Midbrain (tissue), 1 donor: ENCODE results near the gene KPNB1.

Experiments
- DNase-seq: peaks from one replicate; lab custom pipeline; 2025; lab: John Stamatoyannopoulos, UW

Gene KPNB1

DNA sequence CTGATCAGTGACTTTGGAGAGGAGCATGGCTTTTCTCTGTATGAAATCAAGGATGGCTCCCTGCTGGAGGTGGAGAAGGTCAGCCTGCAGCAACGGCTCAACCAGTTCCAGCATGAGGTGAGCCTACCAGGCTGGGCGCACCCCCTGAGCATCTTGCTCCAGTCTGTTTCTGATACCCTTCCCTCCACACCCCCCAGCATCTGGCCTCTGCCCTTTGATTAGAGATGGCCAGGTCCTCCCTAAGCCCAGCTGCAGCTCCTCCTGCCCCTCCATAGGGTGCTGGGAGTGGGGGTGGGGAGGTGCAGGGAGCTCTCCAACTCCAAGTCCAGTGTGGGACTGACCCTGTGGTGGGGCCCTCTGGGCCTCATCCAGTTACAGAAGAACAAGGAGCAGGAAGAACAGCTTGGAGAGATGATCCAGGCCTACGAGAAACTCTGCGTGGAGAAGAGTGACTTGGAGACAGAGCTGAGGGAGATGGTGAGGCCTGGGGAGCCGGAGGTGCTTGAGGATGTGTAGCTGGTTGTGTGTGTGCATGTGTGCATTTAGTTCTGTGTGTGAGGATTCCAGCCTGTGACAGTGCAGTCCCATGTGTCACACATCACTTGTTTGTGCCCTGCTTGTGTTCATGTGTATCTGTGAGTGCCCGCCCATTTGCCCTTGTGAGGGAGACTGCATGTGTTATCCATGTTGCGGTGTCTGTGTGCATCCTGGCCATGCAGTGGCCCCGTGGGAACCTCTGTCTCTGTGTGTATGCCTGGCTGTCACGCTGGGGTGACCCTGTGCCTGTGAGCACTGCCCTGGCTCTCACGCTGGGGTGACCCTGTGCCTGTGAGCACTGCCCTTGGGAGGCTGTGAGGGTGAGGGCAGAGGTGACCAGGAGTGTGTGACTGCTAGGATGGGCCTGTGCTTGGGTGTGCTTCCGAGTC lies 47.3 kb downstream of the KPNB1 start:
- DNase-seq, result no peak

DNA sequence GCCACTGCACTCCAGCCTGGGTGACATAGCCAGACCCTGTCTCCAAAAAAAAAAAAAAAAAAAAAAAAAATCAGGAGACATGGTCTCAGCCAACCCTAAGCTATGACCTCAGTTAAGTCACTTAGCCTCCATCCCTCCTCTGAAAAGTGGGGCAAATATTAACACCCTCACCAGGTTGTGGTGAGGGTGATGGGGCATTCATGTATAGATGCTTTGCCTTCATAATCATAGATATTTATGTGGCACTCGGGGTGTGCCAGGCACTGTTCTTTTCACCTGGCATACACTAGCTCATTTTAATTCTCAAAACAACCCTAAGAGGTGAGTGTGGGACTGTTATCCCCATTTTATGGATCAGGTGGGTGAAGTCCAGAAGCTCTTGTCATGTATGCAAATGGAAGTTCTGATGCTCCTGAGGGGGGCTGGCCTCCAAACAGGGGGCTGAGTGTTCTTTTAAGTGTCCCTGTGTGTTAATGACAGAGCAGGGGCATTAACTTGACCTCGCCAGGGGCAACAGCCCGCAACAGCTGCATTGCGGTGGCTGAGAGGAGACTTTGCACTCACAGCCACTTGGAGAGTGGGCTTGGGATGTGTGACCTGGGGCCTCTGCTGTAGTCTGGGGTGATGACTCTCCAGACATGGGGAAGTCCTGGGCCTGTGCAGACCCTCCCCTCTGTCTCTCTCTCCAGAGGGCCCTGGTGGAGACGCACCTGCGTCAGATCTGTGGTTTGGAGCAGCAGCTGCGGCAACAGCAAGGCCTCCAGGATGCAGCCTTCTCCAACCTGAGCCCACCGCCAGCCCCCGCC lies 48.4 kb downstream of the KPNB1 start:
- no peak for DNase-seq

DNA sequence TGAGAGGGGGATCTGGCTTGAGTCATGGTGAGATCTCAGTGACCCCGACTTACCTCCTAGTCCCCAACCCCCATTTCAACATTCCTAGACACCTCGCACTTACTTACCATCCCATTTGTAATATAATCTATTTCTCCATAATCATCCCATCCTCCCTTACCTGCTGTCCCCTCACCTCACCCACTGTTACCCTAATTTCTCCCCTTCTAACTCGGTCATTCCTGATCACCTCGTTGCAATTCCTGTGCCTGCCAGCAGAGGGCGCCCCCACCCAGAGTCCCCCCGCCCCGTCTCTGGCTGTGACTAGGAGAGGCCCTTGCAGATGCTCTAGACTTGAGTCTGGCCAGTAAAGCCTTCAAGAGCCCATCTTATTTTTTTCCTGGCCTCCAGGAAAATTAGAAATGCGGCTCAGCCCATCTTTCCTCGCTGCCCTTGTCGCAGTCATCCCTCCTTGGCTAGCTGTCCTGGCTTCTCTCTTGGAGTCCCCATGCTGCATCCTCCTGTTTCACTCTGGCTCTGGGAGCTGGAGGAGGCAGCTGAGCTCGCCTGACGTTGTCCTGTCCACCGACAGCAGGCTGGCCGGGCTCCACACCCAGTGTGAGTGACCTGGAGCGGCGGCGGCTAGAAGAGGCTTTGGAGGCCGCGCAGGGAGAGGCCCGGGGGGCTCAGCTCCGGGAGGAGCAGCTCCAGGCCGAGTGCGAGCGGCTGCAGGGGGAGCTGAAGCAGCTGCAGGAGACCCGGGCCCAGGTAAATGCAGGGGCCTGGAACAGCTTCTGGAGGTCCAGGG lies 49.2 kb downstream of the KPNB1 start:
- DNase-seq, result peak; percentile 57

DNA sequence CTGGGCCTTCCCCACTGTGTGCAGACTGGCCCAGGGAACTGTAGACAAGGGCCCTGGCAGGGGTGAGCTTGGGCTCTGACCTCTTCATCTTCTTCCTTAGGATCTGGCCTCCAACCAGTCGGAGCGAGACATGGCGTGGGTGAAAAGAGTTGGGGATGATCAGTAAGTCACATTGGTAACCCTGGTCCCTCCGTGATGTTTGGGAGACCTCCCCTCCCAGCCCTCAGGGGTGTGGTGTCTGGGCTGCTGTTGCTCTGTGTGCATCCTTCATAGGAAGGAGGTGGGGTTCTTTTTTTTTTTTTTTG lies 49.8 kb downstream of the KPNB1 start:
- DNase-seq, result no peak

DNA sequence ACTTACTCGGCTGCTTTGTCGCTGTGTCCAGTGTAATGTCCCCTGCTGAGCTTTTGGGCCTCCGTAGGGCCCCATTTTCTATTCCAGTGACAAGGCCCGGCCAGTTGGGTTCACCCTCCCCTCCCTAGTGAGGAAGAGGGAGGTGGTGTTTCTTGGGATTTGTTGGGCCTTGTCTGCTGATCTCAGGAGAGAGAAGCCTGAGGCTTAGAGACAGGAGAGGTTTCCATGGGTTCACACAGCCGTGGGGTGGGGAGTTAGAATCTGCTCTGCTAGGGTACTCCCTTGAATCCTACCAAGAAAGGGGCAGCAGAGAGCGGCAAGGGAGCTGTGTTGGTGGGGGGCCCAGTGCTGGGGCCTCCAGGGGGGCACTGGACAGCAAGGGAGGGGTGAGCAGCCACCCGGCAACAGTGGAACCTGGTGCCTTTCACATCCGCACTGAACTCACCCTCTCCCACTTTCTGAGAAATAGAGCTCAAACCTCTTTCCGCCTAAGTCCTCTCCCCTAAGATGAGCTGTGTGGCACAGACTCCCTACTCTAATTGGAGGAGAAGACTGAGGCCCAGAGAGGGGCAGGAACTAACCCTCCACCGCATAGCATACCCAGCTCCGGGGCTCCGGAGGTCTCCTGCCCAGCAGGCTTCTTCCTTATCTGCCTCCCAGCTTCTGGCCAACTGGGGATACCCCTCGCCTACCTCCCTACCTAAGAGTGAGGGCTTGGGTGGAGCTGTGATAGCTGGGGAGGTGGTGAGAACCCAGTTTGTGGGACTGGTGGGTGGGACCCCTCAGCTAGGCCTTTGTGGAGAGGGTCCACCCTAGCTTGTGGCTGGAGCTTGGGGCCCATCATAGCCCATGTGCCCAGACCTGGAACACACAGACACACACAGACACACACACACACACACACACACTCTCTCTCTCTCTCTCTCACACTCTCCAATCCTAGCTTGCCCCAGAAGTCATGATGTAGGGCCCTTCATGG lies 51.0 kb downstream of the KPNB1 start:
- no peak for DNase-seq

DNA sequence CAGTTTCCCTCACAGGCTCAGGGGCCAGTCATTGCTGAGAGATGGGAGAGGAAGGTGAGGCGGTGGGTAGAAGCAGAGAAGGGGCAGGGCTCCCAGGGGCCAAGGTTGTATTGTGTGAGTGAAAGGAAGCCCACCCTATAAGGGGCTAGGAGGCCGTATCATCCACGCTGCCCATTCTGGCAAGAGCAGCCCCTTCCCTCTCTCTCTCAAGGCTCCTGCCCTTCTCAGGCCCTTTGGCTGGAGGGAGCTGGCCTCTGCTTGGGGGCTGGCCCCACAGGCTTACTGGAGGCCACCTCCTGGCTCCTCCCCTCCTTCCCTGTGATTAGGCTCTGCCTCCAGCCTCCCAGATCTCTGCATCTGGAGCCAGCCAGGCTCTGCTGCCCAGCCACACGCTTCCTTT lies 51.9 kb downstream of the KPNB1 start:
- no peak for DNase-seq

DNA sequence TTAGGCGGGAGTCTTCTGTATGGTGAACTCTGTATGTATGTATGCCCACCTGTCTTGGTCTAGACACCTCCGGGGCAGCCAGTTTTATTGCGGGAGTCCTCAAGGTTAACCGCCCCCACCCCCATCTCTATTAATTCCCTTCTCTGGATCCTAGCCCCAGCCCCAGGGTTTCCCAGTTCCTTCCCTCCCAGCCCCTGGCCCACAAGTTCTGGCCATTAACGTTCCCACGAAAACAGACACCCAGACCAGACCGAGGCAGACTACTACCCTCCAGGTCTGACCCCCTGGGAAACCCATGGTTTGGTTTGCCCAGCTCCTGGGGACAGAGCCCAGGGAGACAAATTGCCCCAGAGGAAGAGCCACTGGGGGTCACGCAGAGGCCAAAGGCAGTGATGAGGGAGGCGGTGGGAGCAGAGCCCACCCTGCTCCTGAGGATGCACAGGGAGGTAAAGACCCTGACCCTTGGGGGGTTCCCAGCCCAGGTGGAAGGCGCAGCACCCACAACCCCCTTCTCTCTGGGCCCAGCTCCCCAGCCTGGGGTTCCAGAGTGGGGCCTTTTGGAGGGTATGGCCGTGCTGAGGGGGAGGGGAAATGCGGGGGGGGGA lies 52.8 kb downstream of the KPNB1 start:
- DNase-seq, result no peak

DNA sequence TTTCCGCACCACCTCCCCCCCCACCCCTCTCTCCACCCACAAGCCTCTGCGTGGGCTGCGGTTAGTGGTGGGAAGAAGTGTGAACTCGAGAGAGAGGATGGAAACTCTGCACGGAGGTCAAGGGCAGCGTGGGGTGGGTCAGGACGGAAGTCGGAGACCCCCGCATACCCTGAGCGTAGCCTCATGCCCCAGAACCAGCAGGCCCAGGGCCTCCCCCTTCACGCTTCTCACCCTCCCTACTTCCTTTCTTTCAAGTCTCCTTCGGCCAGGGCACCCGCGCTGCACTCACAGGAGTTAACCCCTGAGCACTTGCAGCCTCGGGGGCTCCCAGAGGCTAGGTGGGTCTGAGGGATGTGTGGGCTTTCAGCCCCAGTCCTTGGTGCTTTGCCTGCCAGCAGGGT lies 53.5 kb downstream of the KPNB1 start:
- DNase-seq, result no peak

DNA sequence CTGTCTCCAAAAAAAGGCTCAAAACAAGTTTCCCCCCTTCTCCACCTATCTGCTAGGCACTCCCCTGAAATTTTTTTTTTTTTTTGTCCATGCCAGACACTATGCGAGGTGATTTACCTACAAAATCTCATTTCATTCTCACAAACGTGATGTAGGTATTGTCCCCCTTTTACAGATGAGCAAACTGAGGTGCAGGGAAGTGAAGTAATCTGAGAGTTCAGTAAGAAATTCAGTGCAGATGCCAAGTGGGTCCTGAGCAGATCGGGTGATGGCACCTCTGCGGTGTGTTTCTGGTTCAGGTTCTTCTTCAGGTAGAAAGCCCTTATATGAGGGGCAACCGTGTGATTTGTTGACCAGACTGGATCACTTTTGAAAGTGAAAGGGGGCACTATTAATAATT lies 54.0 kb downstream of the KPNB1 start:
- DNase-seq, result no peak

DNA sequence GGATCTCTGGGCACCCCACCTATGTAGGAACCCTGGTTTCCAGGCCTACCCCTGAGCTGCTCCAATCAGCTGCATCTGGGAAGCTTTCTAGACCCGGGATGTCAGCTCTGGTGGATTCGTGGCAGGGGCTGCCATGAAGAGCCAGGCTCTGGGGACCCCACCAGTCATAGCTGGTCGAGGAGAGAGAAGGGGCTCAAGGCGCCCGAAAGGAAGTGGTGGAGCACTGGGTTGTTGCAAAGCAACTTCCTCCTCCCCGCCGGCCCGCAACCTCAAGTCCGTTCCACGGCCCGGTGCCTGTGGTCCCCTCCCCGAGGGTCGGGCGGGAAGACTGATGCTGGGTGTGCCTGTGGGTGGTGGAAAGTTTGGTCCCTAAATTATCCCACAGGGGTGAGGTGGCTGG lies 54.4 kb downstream of the KPNB1 start:
- DNase-seq, result no peak

DNA sequence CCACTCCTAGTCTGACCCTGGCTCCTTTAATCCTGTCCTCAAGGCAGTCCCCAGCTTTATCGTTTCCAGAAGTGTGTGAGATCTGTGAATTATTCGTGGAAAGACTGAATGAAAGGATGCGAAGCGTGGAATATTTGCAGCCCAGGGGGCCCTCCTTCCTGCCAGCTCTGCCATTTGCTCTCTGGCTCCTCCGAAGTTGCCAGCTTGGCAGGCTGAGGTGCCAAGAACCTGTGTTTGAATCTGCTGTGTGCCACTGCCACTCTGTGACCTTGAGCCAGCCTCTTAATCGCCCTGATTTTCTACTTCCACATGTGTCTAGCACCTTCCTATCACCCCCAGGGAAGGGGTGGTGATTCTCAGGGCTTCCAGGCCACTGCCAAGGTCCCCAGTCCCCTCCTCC lies 55.0 kb downstream of the KPNB1 start:
- no peak for DNase-seq

DNA sequence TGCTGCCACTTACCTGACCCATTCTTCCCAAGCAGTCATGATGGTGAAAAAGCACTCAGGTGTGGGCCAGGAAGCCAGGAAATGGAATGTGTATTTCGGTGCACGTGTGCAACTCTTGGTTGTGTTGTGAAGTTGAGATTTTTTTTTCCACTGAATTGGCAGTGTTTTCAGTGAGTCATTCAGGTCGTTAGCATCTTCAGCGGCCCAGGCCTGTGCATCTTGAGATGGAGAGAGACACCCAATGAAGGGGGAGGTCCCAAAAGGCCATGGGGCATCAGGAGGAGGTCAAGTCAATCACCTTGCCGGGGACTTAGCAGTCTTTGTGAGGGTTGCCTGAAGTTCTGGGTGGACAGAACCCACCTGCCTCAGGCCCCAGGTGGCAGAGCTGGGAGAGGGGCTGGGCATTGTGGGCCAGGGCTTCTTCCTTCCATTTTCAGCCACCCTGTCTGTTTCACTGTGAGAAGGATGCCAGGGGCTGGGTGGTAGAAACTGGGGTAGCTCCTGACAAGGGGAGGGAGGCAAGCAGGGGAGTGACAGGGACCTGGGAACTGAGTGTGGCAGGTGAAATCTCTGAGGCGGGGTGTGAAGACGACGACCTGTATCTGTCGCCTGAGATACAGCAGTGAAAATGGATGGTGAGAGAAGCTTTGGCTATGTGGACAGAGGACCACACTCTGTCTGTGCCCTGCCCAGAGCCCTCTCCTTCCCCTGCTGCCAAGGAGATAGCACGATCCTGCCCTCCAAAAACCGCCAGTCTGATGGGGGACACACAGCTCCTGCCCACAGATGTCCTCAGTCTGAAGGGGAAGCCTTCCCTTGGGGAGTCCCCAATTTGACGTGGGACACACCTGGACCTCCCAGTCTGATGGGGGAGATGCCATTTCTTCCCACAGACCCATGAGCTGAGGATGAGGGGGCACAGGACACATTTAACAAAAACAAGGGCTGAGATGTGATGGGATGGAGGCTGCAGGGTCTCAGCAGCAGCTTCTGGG lies 56.1 kb downstream of the KPNB1 start:
- DNase-seq, result no peak

DNA sequence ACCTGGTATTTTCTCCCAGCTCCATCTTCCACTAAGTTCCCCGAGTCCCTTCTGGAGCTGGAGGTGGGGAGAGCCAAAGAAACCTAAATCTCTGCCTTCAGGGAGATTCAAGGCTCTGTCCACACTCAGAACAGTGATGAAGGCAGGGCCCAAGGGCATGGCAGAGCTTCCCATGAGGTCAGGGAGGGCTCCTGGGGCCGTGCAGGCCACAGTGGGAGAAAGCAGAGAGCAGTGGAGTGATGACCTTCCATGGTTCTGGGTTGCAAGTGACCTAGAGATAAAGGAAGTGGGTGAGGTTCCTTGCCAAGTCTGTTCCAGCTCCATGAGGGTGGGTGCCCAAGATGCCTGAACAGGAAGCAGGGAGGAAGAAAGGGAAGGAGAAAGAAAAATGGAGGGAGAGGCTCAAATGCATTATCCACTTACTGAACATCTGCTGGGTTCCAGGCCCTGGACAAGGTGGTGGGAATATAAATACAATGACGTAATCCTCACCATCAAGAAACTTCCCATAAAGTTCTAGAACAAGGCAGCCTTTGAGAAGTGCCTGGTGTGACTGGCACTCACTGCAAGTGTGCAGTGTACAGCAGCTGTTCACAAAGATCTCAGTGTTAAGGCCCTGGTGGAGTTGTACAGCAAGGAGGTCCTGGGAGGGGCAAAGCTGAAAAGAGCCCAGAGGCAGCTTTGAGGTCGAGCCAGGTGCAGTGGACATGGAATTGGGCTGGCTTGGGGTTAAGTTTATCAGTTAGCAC lies 57.5 kb downstream of the KPNB1 start:
- peak; percentile 28 for DNase-seq

DNA sequence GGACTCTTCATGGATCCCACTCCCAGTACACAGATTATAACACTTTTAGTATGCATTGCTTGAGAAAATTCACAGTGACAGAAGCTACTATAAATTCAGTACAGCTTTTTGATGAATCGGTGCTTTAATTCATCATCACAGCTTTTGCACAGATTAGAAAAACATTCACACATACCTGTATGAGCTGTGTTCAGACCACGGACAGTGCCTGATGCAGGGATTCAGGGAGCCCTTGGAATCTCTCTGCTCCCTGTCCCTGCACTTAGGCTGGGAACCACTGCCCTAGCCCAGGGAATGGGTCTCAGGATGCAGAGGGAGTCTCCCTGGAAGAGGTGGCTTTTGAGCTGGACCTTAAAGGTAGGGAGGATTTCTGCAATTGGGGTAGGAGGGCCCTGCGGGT lies 58.2 kb downstream of the KPNB1 start:
- DNase-seq, result no peak

DNA sequence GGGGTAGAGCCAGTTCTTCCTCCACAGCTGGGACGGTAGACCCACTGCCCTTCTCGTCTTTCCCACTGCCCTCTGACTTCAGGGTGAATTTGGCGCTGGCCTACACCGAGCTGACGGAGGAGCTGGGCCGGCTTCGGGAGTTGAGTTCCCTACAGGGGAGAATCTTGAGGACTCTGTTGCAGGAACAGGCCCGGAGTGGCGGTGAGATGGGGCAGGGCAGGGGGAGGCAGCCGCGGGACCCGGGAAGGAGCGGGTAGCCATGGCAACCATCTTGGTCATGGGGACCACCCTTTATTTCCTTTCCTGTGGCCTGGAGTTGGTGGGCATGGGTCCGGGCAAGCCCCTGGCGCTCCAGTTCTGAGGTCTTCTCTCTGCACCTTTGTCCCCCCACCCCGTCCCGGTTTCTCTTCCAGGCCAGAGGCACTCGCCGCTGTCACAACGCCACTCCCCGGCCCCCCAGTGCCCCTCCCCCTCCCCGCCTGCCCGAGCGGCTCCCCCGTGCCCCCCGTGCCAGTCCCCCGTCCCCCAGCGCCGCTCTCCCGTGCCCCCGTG lies 58.7 kb downstream of the KPNB1 start:
- DNase-seq, result no peak

DNA sequence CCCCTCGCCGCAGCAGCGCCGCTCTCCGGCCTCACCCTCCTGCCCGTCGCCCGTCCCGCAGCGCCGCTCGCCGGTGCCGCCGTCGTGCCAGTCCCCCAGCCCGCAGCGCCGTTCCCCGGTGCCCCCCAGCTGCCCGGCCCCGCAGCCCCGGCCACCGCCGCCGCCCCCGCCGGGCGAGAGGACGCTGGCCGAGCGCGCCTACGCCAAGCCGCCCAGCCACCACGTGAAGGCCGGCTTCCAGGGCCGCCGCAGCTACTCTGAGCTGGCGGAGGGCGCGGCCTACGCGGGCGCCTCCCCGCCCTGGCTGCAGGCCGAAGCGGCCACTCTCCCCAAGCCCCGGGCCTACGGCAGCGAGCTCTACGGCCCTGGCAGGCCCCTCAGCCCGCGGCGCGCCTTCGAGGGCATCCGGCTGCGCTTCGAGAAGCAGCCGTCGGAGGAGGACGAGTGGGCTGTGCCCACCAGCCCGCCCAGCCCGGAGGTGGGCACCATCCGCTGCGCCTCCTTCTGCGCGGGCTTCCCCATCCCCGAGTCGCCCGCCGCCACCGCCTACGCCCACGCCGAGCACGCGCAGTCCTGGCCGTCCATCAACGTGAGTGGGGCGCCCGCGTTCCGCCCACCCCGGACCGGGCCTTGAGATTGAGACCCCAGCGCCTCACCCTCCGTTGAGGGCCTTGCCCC lies 59.3 kb downstream of the KPNB1 start:
- peak; percentile 10 for DNase-seq

DNA sequence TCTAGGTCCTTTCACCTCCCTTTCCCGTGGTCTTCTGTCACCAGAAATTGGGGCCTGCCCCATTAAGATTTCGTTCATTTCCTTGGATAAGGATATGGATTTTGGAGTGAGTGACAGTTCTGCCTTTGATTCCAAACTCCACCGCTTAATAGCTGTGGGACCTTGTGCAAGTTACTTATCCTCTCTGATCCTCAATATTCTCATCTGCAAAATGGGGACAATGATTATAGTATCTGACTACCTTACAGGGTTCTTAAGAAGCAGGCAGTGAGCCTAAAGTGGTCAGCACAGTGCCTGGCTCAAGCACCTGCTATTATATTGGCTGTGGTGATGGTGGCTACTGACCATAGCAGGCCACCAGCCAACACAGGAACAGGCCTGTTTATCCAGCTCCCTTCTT lies 59.9 kb downstream of the KPNB1 start:
- no peak for DNase-seq
